SK-N-SH treated with all-trans-retinoic acid at 6 μM for 48 hours (cell line): ENCODE data around the gene RECQL5.

Source experiments
- ATAC-seq: fragments of 200-7000 bp; cut with Tn5 transposase; 3 replicates; pipeline ENCODE4 v1.9.1; 2020; ENCODE audit warnings: mild to moderate bottlenecking, moderate library complexity
- ARNTL ChIP-seq: fragments of 450-650 bp; formaldehyde crosslinking; IDR thresholded peaks from 2 replicates; pipeline ENCODE4 v1.5.0; 2020; ENCODE audit warnings: low read depth, mild to moderate bottlenecking, moderate library complexity, borderline replicate concordance
- CREB5 ChIP-seq: fragments of 250-450 bp; sonication (Bioruptor Pico); IDR thresholded peaks from 2 replicates; pipeline ENCODE4 v1.5.1; 2020; ENCODE audit warnings: low read depth, mild to moderate bottlenecking, moderate library complexity
- CSDC2 ChIP-seq: fragments of 250-450 bp; sonication (Bioruptor Pico); IDR thresholded peaks from 2 replicates; pipeline ENCODE4 v1.5.0; 2020; ENCODE audit warnings: mild to moderate bottlenecking, moderate library complexity
- CSRNP3 ChIP-seq: fragments of 250-450 bp; sonication (Bioruptor Pico); IDR thresholded peaks from 2 replicates; pipeline ENCODE4 v1.5.1; 2021; ENCODE audit warnings: mild to moderate bottlenecking, moderate library complexity
- ESRRG ChIP-seq: fragments of 250-450 bp; sonication (Bioruptor Pico); IDR thresholded peaks from 2 replicates; pipeline ENCODE4 v1.6.1; 2021; ENCODE audit warnings: mild to moderate bottlenecking
- GLIS3 ChIP-seq: fragments of 250-450 bp; sonication (Bioruptor Pico); IDR thresholded peaks from 2 replicates; pipeline ENCODE4 v1.5.0; 2020; ENCODE audit warnings: mild to moderate bottlenecking, moderate library complexity
- OSR1 ChIP-seq: fragments of 250-450 bp; sonication (Bioruptor Pico); IDR thresholded peaks from 2 replicates; pipeline ENCODE4 v1.8.0; 2022; ENCODE audit warnings: moderate library complexity, mild to moderate bottlenecking, inconsistent platforms
- POU6F1 ChIP-seq: fragments of 250-450 bp; sonication (Bioruptor Pico); IDR thresholded peaks from 2 replicates; pipeline ENCODE4 v1.8.0; 2021; ENCODE audit warnings: low read depth, mild to moderate bottlenecking, moderate library complexity, borderline replicate concordance
- PPARA ChIP-seq: fragments of 250-450 bp; sonication (Bioruptor Pico); IDR thresholded peaks from 2 replicates; pipeline ENCODE4 v1.5.0; 2020; ENCODE audit warnings: mild to moderate bottlenecking, borderline replicate concordance
- RARB ChIP-seq: fragments of 250-450 bp; sonication (Bioruptor Pico); IDR thresholded peaks from 2 replicates; pipeline ENCODE4 v1.8.0; 2021; ENCODE audit warnings: mild to moderate bottlenecking, moderate library complexity
- SNAI2 ChIP-seq: fragments of 250-450 bp; sonication (Bioruptor Pico); IDR thresholded peaks from 2 replicates; pipeline ENCODE4 v1.5.0; 2020; ENCODE audit warnings: mild to moderate bottlenecking, moderate library complexity
- TCF4 ChIP-seq: fragments of 250-450 bp; sonication (Bioruptor Pico); IDR thresholded peaks from 2 replicates; pipeline ENCODE4 v1.8.0; 2021; ENCODE audit warnings: mild to moderate bottlenecking, moderate library complexity, borderline replicate concordance
- TOX ChIP-seq: fragments of 250-450 bp; sonication (Bioruptor Pico); IDR thresholded peaks from 2 replicates; pipeline ENCODE4 v1.8.0; 2021; ENCODE audit warnings: mild to moderate bottlenecking, moderate library complexity, borderline replicate concordance
- TSHZ2 ChIP-seq: fragments of 250-450 bp; sonication (Bioruptor Pico); IDR thresholded peaks from 2 replicates; pipeline ENCODE4 v1.5.0; 2020; ENCODE audit warnings: mild to moderate bottlenecking, moderate library complexity
- ZC3H10 ChIP-seq: fragments of 250-450 bp; sonication (Bioruptor Pico); IDR thresholded peaks from 2 replicates; pipeline ENCODE4 v1.5.1; 2021; ENCODE audit warnings: mild to moderate bottlenecking, moderate library complexity
- ZFP3 ChIP-seq: fragments of 250-450 bp; sonication (Bioruptor Pico); IDR thresholded peaks from 2 replicates; pipeline ENCODE4 v1.5.0; 2020; ENCODE audit warnings: mild to moderate bottlenecking, moderate library complexity
- ZFP30 ChIP-seq: fragments of 450-650 bp; formaldehyde crosslinking; IDR thresholded peaks from 2 replicates; pipeline ENCODE4 v1.5.0; 2022; ENCODE audit warnings: mild to moderate bottlenecking, moderate library complexity
- ZNF565 ChIP-seq: fragments of 450-650 bp; formaldehyde crosslinking; conservative IDR thresholded peaks from 2 replicates; pipeline ENCODE4 v1.5.0; 2020; ENCODE audit warnings: low read depth, mild to moderate bottlenecking, moderate library complexity
- ZNF70 ChIP-seq: fragments of 450-650 bp; formaldehyde crosslinking; IDR thresholded peaks from 2 replicates; pipeline ENCODE4 v1.5.0; 2020; ENCODE audit warnings: mild to moderate bottlenecking, moderate library complexity
- ZNF8 ChIP-seq: fragments of 450-650 bp; formaldehyde crosslinking; IDR thresholded peaks from 2 replicates; pipeline ENCODE4 v1.5.0; 2020; ENCODE audit warnings: mild to moderate bottlenecking, moderate library complexity

RECQL5 gene

GRCh38 chr17:75617218-75617617 is 49.7 kb downstream of the RECQL5 start (continued):
- TF ChIP-seq TSHZ2 (CRISPR knock-in tag) (no peak), ZFP30 (CRISPR knock-in tag) (no peak)

- no peak for ATAC-seq
- no peak for TF ChIP-seq TCF4 (CRISPR knock-in tag)
- no peak for TF ChIP-seq CSRNP3 (CRISPR knock-in tag)
- TF ChIP-seq RARB (CRISPR knock-in tag), result no peak
- TF ChIP-seq ZNF70 (CRISPR knock-in tag), result no peak
- no peak for TF ChIP-seq ZFP30 (CRISPR knock-in tag)
Measured at GRCh38 chr17:75616521-75617122, 50.3 kb downstream of the RECQL5 start.

- TF ChIP-seq TOX (CRISPR knock-in tag) (no peak), ZC3H10 (no peak), SNAI2 (CRISPR knock-in tag) (no peak), TCF4 (CRISPR knock-in tag) (no peak), CSDC2 (CRISPR knock-in tag) (no peak), ZFP3 (CRISPR knock-in tag) (no peak), RARB (CRISPR knock-in tag) (no peak), POU6F1 (CRISPR knock-in tag) (no peak), ZNF565 (CRISPR knock-in tag) (no peak), TSHZ2 (CRISPR knock-in tag) (no peak), ZNF8 (no peak), ZFP30 (CRISPR knock-in tag) (no peak), ARNTL (CRISPR knock-in tag) (no peak), ZNF70 (CRISPR knock-in tag) (no peak), GLIS3 (no peak), ESRRG (CRISPR knock-in tag) (no peak), OSR1 (CRISPR knock-in tag) (no peak), PPARA (CRISPR knock-in tag) (no peak), CREB5 (CRISPR knock-in tag) (no peak)
- no peak for ATAC-seq
Measured at GRCh38 chr17:75615301-75615700, 51.7 kb downstream of the RECQL5 start.
